ENCODE measurements around the gene CLNK.

DNA sequence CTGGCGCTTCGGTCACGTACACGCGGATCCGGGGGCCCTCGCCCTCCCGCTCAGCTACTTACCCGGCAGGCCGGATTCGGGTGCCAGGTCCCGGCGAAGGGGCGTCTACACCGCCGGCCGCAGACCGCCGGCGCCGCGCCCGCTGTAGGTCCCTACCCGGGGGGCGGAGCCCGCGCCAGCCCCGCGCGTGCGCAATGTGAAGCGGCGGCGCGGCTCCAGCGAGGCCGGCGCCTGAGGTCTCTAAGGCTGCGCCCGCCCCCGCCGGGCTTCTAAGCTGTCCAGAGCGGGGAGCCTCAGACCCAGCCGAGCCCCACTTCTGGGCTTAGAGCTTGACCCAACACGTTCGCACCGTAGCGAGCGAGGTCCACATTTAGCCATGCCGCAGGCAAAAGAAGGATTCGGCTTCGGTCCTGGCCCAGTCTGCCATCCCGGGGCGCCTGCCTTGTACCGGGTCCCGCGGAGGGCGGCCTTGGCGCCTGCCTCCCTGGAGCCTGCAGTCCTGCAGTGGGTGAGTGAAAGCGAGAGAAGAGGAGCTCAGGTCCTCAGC lies 227.2 kb downstream of the CLNK start, which contains the start of gene ZNF518B:
- TF ChIP-seq CTCF (IDR thresholded peaks at IDR 0.05): no peak
- no peak for TF ChIP-seq CBX8 (IDR thresholded peaks at IDR 0.05)
- TF ChIP-seq SREBF2 (IDR thresholded peaks at IDR 0.05): no peak
- TF ChIP-seq HDAC2 (IDR thresholded peaks at IDR 0.05): no peak
- TF ChIP-seq ELK1 (IDR thresholded peaks at IDR 0.05; ENCODE audit: low read depth, low read length): no peak
- TF ChIP-seq, protein P1, sequence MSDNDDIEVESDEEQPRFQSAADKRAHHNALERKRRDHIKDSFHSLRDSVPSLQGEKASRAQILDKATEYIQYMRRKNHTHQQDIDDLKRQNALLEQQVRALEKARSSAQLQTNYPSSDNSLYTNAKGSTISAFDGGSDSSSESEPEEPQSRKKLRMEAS (IDR thresholded peaks at IDR 0.05): no peak
